Measurements from ENCODE around the gene DNAJB6.
A peak's percentile ranks its signal among the peaks of the same experiment; 100 is the strongest.

DNAJB6 gene

DNA sequence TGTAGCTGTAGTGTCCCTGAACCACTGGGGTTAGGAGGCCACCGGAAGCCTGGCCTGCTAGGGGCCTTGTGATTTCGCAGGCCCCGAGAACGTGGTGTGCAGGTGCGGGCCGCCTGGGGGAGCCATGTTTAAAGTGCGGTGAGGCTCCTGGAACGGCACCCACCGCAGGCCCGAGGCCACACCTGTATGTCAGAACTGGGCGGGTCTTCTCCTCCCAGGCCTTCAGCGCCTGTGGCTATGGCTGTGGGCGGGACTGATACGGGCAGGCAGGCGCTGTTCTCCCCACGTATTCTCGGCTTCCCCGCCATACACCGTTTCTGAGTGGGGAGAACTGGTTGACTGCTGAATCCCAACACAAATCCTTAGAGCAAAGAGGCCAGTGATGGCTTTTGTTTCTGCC lies 74.8 kb downstream of the DNAJB6 start:
- no peak for DNase-seq

GRCh38 chr7:157412021-157412443 lies 75.2 kb downstream of the DNAJB6 start:
- no peak for DNase-seq

GRCh38 chr7:157412491-157413180 lies 75.8 kb downstream of the DNAJB6 start:
- no peak for DNase-seq

- no peak for DNase-seq
These were observed 77.3 kb downstream of the DNAJB6 start for GRCh38 chr7:157413881-157414701.

GRCh38 chr7:157414702-157415096 lies 77.9 kb downstream of the DNAJB6 start:
- no peak for DNase-seq

- DNase-seq = no peak
These were observed 78.7 kb downstream of the DNAJB6 start for GRCh38 chr7:157415486-157415885.

DNA sequence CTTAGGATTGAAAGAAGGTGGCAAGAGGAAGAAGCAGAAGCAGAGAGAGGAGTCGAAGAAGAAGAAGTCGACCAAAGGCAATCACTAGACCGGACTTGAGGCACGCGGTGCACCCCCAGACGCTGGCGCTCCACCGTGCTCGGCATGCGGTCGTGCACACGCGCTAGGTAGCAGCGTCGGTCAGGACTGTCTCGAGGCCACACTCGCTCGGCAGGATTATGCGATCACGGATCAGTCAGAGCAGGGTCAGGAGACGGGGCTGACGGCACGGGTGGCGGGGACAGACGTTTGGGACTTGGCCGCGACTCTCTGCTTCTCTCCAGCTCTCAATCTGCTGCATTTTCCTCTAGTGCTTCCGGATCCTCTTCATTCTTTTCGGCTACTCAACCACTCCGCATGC lies 79.2 kb downstream of the DNAJB6 start:
- no peak for DNase-seq

DNA sequence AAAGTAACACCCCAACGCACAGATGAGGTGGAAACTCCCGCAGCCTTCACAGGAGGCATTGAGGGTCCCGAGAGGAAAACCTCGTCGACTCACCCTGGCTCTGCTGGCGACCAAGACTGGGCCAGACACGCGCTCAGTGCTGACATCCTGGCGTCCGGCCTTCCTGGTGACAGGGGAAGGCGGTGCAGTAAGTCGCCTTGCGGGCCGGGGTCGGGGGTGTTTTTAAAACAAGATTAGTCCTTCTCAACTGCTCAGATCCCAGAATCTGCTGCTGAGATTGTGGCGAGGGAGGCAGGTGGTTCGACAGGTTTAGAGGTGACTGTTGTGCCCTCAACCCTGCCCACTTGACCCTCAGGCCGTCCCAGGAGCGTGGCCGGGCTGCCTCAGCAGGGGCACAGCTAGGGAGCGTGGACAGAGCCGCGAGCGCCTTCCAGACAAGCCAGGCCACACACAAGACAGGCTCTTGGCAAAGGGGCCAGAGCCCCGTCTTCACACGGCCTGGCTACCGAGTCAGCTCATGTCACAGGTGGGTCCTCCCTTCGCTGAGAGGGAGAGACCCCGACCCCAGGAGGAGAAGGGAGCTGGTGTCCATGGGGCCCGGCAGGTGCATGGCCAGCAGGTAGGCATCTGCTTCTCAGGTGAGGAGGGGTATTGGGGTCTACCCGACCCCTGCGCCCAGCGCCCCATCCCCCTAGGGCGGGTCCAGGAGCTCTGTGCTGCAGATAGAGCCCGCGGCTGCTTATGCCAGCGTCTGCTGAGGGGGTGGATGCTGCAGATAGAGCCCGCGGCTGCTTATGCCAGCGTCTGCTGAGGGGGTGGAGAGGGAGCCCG lies 81.6 kb downstream of the DNAJB6 start:
- DNase-seq = no peak

DNA sequence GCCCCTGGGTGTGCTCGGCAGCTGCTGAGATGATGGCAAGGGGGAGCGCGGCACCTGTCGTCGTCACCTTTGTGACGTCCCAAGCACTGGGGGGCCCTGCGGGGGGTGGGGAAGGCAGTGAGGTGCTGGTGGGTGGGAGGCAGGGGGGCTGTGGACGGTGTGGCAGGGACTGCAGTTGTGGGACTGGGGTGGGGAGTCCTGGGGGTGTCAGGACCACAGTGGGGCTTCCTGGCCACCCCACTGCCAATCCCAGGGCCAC lies 82.2 kb downstream of the DNAJB6 start:
- no peak for DNase-seq

DNA sequence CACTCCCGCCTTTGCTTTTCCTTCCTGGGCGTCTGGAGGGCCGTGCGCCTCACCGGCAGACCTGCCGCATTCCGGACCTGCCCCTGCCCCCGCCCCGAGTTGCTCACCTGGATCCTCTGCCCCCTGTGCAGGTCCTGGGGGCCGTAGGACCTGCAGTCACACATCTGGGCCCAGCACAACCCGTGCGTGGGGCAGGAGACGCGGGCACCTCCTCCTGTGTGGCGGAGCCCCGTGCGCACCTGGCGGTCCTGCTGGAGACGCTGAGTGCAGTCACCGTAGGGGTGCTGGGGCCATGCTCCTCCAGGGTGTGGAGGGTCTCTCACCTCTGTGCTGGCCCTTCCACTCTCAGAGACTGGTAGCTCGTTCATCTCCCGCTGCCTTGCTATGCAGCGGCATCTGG lies 85.5 kb downstream of the DNAJB6 start:
- no peak for DNase-seq

GRCh38 chr7:157423348-157423747 lies 86.5 kb downstream of the DNAJB6 start:
- no peak for DNase-seq

GRCh38 chr7:157423886-157424565 lies 87.2 kb downstream of the DNAJB6 start:
- DNase-seq = no peak

DNA sequence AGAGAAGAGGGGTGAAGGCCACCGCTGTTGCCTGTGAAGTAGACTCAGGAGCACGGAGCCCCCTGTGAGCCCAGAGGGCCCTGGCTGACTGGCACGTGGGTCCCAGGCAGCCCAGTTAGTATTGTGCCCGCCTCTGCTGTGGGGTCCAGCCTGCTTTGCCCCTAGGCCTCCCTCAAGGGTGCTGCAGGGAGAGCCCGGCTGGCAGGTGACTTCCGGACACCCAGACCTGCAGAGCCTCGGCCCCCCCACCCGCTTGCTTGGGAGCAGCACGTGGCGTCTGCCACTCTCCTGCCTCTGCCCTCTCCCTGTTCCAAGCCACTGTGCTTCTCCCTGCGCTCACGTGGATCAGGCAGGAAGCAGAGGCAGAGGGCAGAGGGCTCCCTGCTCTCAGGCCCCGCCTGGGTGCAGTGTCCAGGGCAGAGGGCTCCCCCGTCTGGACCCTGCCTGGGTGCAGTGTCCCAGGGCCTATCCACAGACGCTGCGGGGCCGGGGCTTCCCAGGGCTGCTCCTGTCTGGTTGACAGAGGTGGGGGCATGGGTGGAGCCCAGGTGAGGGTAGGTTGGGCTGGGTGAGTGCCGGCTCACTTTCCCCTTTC lies 88.4 kb downstream of the DNAJB6 start:
- DNase-seq = no peak

GRCh38 chr7:157425761-157426160 lies 89.0 kb downstream of the DNAJB6 start:
- DNase-seq = no peak

DNA sequence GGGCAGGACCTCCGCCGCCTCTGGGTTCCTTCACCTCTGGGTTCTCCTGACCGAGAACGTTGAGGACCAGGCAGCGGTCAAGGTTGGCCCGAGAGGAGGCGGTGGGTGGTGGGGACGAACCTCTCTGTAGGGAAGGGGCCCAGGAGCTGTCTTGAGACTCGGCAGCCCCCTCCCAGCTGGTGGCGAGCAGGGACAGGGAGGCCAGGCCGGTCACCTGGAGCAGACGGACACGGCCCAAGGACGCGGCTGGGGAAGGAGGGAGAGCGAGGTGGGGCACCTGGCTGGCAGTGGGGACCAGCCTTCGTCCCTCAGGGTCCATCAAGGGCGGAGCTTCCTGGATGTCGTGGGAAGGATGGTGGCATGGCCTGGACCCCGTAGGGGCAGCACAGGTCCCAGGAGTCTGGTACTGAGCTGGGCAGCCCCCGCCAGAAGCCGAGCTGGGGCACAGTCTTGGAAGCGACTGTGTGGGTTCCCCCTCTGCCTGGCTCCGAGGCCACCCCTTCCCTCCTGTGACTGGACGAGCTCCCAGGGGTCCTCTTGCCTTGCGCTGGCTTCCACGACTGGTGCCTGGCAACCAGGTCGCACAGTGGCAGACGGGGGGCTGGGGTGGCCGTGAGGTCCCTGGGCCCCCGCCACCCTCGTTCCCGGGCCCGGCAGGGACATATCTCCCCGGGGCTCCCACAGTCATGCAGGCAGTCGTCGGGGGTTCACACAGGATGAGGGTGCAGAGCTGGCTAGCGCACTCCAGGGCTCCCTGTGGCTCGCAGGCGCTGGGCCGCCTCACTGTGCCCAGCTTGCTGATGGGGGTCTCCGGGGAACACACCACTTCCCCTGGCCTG lies 89.9 kb downstream of the DNAJB6 start:
- DNase-seq = no peak

DNA sequence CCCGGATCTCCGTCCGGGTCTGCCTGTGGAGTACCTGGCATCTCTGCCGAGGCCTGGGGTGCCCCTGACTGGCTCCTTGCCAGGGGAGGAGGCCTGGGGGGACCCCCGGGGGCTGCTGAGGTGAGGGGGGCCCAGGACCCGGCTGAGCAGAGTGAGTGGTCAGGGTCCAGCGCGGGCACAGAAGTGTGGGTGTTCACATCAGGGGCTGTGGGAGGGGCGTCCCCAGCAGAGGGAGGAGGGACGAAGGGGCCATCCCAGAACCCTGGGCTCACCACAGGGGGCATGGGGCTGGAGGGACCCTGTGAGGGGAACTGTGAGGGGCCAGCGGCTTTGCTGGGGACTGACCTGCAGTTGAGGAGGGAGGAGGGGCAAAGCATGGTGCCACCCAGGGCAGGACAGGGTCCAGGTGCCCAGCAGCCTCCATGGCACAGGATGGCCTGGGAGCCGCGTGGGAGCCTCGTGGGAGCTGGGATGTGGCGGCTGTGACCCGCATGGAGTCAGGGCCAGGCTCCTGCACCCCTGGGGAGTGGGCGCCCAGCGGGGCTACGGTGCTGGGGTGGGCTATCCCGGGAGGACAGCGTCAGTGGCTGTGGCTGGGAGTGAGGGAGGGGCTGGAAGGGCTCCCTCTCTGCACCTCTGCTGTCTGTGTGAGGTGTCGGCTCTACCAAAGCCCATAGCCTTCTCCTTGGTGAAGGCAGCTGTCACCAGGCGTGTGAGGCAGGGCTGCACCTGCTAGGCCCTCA lies 91.2 kb downstream of the DNAJB6 start:
- DNase-seq = no peak

DNA sequence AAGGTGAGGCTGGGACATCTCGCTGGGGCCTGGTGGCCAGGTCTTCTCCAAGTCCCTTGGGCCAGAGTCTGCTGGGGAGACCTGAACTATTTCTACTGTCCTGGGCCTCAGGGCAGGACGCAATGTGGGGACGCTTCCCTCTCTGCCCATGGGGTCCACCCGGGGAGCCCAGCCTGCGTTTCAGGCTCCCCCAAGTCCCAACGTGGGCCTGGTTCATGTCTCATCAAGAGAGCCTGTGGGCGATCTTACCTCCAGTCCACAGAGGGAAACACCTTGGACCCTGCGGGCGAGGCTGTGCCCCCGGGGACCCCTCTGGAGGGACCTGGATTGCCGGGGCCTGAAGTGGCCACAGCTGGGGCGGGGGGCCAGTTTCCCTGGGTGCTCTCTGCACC lies 91.7 kb downstream of the DNAJB6 start:
- no peak for DNase-seq

GRCh38 chr7:157429001-157429679 lies 92.3 kb downstream of the DNAJB6 start:
- peak; percentile 41 for DNase-seq

DNA sequence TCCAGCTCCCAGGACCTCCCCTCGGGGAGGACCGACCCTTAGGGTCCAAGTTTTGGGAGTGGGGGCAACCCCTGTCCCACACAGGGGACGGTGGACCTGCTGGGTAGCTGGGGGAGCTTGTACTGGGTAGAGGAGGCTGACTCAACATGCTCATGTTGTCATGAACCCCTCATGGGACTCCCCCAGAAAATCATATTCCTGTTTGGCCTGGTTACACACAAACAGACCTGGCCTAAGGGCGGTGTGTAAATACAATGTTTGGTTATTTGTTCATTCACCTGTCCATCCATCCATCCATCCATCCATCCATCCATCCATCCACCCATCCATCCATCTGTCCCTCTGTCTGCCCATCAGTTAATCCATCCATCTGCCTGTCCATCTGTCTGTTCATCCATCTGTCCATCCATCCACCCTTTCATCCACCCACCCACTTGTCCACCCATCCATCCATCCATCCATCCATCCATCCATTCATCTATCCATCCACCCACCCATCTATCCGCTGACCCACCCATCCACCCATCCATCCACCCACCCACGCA lies 92.9 kb downstream of the DNAJB6 start:
- no peak for DNase-seq

- DNase-seq = no peak
These were observed 93.9 kb downstream of the DNAJB6 start for GRCh38 chr7:157430721-157431120.
